ENCODE results near the gene TBC1D19. TPM values are rescaled to one million over a fixed set of nuclear protein-coding genes. Genes with fewer than 3 reads are reported as not detected.
A peak's percentile ranks its signal among the peaks of the same experiment; 100 is the strongest.

The TBC1D19 gene
- total RNA-seq, 2 donors from 2014 or later, result 3.4 to 4.0 TPM

GRCh38 chr4:26803211-26803861 lies 219.5 kb downstream of the TBC1D19 start:
- H3K9me3 Mint-ChIP-seq, result no peaks in the 10 kb centered on the region
- no peaks in the 10 kb centered on the region for H3K27me3 Mint-ChIP-seq
- H3K36me3 Mint-ChIP-seq (ENCODE audit: low read depth), result no peaks in the 10 kb centered on the region
- no peak overlapping the region for H3K4me3 Mint-ChIP-seq
- H3K4me1 Mint-ChIP-seq, result no peaks in the 10 kb centered on the region
- no peak for ATAC-seq (replicated peaks)
- peak overlapping the region; percentile 53 for H3K27ac Mint-ChIP-seq

- Mint-ChIP-seq H3K36me3 (ENCODE audit: low read depth) (no peaks in the 10 kb centered on the region), H3K4me1 (no peaks in the 10 kb centered on the region), H3K27ac (no peak overlapping the region), H3K27me3 (no peaks in the 10 kb centered on the region), H3K4me3 (no peak overlapping the region), H3K9me3 (no peaks in the 10 kb centered on the region)
- ATAC-seq (replicated peaks), result no peak
Observed at GRCh38 chr4:26804451-26804850, 220.6 kb downstream of the TBC1D19 start.

GRCh38 chr4:26804925-26805324 lies 221.0 kb downstream of the TBC1D19 start:
- ATAC-seq (replicated peaks), result no peak
- H3K9me3 Mint-ChIP-seq, result no peaks in the 10 kb centered on the region
- H3K4me3 Mint-ChIP-seq, result no peak overlapping the region
- no peak overlapping the region for H3K27ac Mint-ChIP-seq
- no peaks in the 10 kb centered on the region for H3K36me3 Mint-ChIP-seq (ENCODE audit: low read depth)
- H3K4me1 Mint-ChIP-seq, result no peaks in the 10 kb centered on the region
- no peaks in the 10 kb centered on the region for H3K27me3 Mint-ChIP-seq

Other genes with a start within 250 kb of the TBC1D19 start
- not detected for gene CCKAR, start 93.6 kb upstream of the TBC1D19 start, total RNA-seq